H7 (cell line): ENCODE data around the gene METTL6. TPM values are rescaled to one million over a fixed set of nuclear protein-coding genes. Genes with fewer than 3 reads are reported as not detected.
"Not testable (repeated sequence)": the region's sequence is repeated elsewhere in the genome, so short reads cannot be mapped to it uniquely, and the experiment has no call there.

Experiments
- DNase-seq: peaks from one replicate; pipeline ENCODE4 v3.0.0; 2012
- H3K27me3 ChIP-seq: 2 replicates; pipeline ENCODE4 v1.6.0; 2011; ENCODE audit warnings: mild to moderate bottlenecking, low read length; ENCODE audit not compliant: control insufficient read depth, insufficient read depth
- H3K36me3 ChIP-seq: replicated peaks from 2 replicates; pipeline ENCODE4 v1.5.1; 2011; ENCODE audit warnings: low read length; ENCODE audit not compliant: control insufficient read depth, insufficient read depth
- H3K4me3 ChIP-seq: 2 replicates; pipeline ENCODE4 v1.5.1; 2011; ENCODE audit warnings: low read depth, mild to moderate bottlenecking, control low read depth, low read length, moderate library complexity; ENCODE audit not compliant: insufficient read depth
- total RNA-seq: library from RNA; depleted of rRNA; stranded (reverse); fragments of >200 nt; shearing (Covaris generic); gene quantifications from 2 replicates; pipeline ENCODE4 v1.2.3, GENCODE V29; 2014; rRNA removed

METTL6 gene
- total RNA-seq, 1 experiment from 2014 or later, result 13.3 TPM

- Histone ChIP-seq H3K4me3 (no peak overlapping the region), H3K27me3 (no peaks in the 10 kb centered on the region), H3K36me3 (no peaks in the 10 kb centered on the region)
- DNase-seq, result no peak
Observed at GRCh38 chr3:15382405-15382923, 44.9 kb downstream of the METTL6 start.

- no peaks in the 10 kb centered on the region for H3K36me3 ChIP-seq
- H3K4me3 ChIP-seq, result no peak overlapping the region
- DNase-seq, result no peak
- no peaks in the 10 kb centered on the region for H3K27me3 ChIP-seq
Observed at GRCh38 chr3:15380980-15381890, 46.1 kb downstream of the METTL6 start.

GRCh38 chr3:15377961-15378791 is 49.2 kb downstream of the METTL6 start:
- Histone ChIP-seq H3K27me3 (no peaks in the 10 kb centered on the region), H3K4me3 (no peak overlapping the region), H3K36me3 (no peaks in the 10 kb centered on the region)
- peak; percentile 75 for DNase-seq

- no peak for DNase-seq
- H3K4me3 ChIP-seq, result no peak overlapping the region
- H3K36me3 ChIP-seq, result no peaks in the 10 kb centered on the region
- H3K27me3 ChIP-seq, result no peaks in the 10 kb centered on the region
Observed at GRCh38 chr3:15375461-15376000, 51.8 kb downstream of the METTL6 start.

GRCh38 chr3:15372918-15373317 is 54.4 kb downstream of the METTL6 start:
- DNase-seq, result no peak
- no peak overlapping the region for H3K4me3 ChIP-seq
- H3K36me3 ChIP-seq, result no peaks in the 10 kb centered on the region
- no peaks in the 10 kb centered on the region for H3K27me3 ChIP-seq

- Histone ChIP-seq H3K36me3 (no peaks in the 10 kb centered on the region), H3K27me3 (no peaks in the 10 kb centered on the region), H3K4me3 (no peak overlapping the region)
- no peak for DNase-seq
Observed at GRCh38 chr3:15368561-15369135, 58.7 kb downstream of the METTL6 start.

GRCh38 chr3:15367059-15367458 is 60.3 kb downstream of the METTL6 start:
- Histone ChIP-seq H3K4me3 (no peak overlapping the region), H3K36me3 (no peaks in the 10 kb centered on the region), H3K27me3 (no peaks in the 10 kb centered on the region)
- no peak for DNase-seq

GRCh38 chr3:15364078-15364477 is 63.3 kb downstream of the METTL6 start:
- not testable (repeated sequence) for H3K27me3 ChIP-seq, H3K36me3 ChIP-seq, DNase-seq, H3K4me3 ChIP-seq

GRCh38 chr3:15361494-15362214 is 65.7 kb downstream of the METTL6 start:
- Histone ChIP-seq H3K4me3 (no peak overlapping the region), H3K27me3 (no peaks in the 10 kb centered on the region), H3K36me3 (no peaks in the 10 kb centered on the region)
- DNase-seq, result peak; percentile 33

GRCh38 chr3:15360788-15361493 is 66.4 kb downstream of the METTL6 start:
- no peaks in the 10 kb centered on the region for H3K36me3 ChIP-seq
- DNase-seq, result no peak
- no peaks in the 10 kb centered on the region for H3K27me3 ChIP-seq
- no peak overlapping the region for H3K4me3 ChIP-seq

Other genes with a start within 250 kb of the METTL6 start
- 10.6 and 14.3 TPM in 2 replicates for gene CAPN7, start 221.3 kb downstream of the METTL6 start, total RNA-seq
- gene SH3BP5, start 95.0 kb downstream of the METTL6 start, total RNA-seq, result 8.0 and 10.0 TPM in 2 replicates
- gene EAF1, start 54 bp upstream of the METTL6 start, total RNA-seq, result 25.7 and 31.2 TPM in 2 replicates
- gene COLQ, start 94.2 kb upstream of the METTL6 start, total RNA-seq, result 0.52 and 1.00 TPM in 2 replicates
- 52.0 and 69.3 TPM in 2 replicates for gene HACL1, start 174.0 kb upstream of the METTL6 start, total RNA-seq
- 13.4 and 18.1 TPM in 2 replicates for gene BTD, start 174.2 kb upstream of the METTL6 start, total RNA-seq